ENCODE measurements around the gene CGREF1. TPM values are rescaled to one million over a fixed set of nuclear protein-coding genes. Genes with fewer than 3 reads are reported as not detected.
"Not testable (repeated sequence)": the region's sequence is repeated elsewhere in the genome, so short reads cannot be mapped to it uniquely, and the experiment has no call there.

The CGREF1 gene
- total RNA-seq, 2 donors from 2014 or later, result not detected

DNA sequence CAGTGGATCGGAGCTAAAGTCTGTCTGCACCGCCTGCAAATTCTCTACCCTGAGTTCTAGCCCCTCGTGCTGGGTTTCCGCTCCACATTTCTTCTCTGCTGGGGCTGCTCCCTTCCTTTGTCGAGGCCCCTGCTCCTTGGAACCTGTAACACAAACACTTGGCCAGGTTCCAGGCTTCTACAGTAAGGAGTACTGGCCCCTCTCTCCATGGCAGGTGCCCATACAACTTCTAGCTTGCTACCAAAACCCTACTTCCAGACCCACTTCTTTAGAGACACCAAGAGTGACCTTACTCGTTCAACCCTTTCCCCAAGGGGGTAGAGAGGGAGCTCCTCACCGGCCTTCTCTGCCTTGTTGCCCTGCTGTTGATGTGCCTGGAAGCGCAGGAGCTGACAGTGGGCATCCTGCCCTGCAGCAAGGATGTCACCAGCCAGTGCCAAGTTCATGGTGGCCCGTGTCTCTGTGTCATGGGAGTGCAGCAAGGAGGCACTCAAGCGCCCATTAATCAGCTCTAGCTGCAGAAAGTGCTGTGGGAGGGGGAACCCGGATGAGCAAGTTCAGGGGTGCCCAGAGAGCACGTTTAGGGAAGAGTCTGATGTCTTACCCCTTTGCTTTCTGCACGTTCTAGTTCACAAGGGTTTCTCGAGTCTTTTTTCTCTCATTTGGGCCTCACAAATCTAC is 14.4 kb upstream of the CGREF1 start:
- no peaks in the 10 kb centered on the region for H3K27me3 Mint-ChIP-seq
- DNase-seq (no peak), ATAC-seq (no peak)
- H3K27ac Mint-ChIP-seq, result peak overlapping the region; percentile 92
- H3K9me3 ChIP-seq (ENCODE audit: control insufficient read depth, low read length, poor library complexity, severe bottlenecking), result no peaks in the 10 kb centered on the region
- peak overlapping the region; percentile 96 for H3K4me3 Mint-ChIP-seq
- H3K4me1 Mint-ChIP-seq, result peaks cover 16% of the 10 kb centered on the region
- H3K36me3 Mint-ChIP-seq (ENCODE audit: low read depth), result peaks cover 2% of the 10 kb centered on the region

DNA sequence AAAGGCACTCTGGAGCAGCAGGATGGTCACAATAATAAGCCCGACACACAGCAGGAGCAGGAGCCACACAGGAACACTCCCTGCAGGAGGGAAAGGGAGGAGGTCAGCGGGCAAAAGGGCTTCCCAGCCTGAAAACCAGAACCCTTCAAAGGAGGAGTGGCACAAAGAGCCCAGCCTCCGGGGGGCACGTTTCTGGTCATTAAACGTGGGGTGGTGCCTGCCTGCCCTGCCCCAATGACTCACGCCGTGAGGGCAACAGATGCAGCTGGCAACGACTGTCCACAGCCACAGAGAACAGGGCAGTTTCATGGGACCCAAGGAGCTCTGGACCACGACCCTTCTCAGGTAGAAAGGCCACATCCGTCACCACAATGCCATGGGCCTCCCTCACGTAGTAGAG is 12.5 kb upstream of the CGREF1 start:
- H3K9me3 ChIP-seq (ENCODE audit: control insufficient read depth, low read length, poor library complexity, severe bottlenecking), result no peaks in the 10 kb centered on the region
- peaks cover 16% of the 10 kb centered on the region for H3K4me1 Mint-ChIP-seq
- H3K4me3 Mint-ChIP-seq, result no peak overlapping the region
- no peaks in the 10 kb centered on the region for H3K27me3 Mint-ChIP-seq
- no peak overlapping the region for H3K27ac Mint-ChIP-seq
- no peak for ATAC-seq
- H3K36me3 Mint-ChIP-seq (ENCODE audit: low read depth), result peaks cover 2% of the 10 kb centered on the region
- DNase-seq, result no peak

DNA sequence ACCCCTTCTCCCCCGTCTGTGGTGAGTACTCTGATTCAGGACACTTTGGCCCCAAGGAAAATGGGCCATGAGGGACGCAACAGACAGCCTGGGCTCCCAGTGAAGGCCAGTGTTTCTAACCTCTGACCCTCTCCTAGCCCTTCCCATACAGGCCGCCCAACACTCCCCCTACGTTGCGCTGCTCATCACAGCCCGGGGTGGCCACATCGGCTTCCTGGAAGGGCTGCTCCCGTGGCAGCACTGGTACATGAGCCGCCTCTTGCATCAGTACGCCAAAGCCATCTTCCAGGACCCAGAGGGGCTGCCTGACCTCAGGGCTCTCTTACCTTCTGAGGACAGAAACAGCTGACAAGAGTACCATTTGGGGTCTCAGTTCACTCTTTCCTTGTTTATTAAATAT is 11.5 kb upstream of the CGREF1 start:
- Mint-ChIP-seq H3K27me3 (no peaks in the 10 kb centered on the region), H3K27ac (peak overlapping the region; percentile 63), H3K4me3 (no peak overlapping the region), H3K36me3 (ENCODE audit: low read depth) (peaks cover 2% of the 10 kb centered on the region), H3K4me1 (peaks cover 16% of the 10 kb centered on the region)
- no peak for ATAC-seq
- H3K9me3 ChIP-seq (ENCODE audit: control insufficient read depth, low read length, poor library complexity, severe bottlenecking), result no peaks in the 10 kb centered on the region
- no peak for DNase-seq

GRCh38 chr2:27128668-27129571 is 10.0 kb upstream of the CGREF1 start:
- ATAC-seq, result no peak
- H3K27ac Mint-ChIP-seq, result no peak overlapping the region

DNA sequence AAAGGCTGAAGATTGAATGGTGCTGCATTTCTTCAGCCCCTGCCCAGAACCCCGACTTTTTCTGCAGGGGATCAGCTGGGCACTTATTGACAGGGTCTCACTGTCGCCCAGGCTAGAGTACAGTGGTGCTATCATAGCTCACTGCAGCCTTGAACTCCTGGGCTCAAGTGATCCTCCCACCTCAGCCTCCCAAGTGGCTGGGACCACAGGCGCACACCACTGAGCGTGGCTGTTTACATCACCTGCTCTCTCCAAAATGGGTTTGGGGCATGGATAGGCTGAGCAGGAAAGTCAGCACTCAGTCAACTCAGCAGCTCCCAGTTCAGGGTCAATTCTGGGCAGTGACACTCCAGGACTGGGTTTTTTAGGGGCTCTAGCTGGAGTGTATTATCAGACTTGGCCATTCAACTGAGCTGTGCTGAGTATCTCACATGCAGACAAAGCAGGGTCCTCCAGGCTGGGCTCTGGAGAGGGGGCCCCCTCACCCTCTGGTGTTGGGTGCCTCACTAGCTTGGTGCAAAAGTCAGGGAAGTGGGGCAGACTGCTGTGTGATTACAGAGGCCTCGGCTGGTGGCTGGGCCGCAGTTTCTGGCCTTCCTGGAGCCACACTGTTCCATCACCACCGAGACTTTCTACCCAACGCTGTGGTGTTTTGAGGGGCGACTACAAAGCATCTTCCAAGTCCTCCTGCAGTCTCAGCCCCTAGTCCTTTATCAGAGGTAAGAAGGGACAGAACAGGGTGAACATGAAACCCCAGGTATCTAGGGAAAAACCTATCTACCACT is 9.1 kb upstream of the CGREF1 start:
- Mint-ChIP-seq H3K27me3 (no peaks in the 10 kb centered on the region), H3K27ac (no peak overlapping the region), H3K4me3 (no peak overlapping the region), H3K4me1 (peaks cover 13% of the 10 kb centered on the region), H3K36me3 (ENCODE audit: low read depth) (no peaks in the 10 kb centered on the region)
- ATAC-seq (no peak), DNase-seq (no peak)
- no peaks in the 10 kb centered on the region for H3K9me3 ChIP-seq (ENCODE audit: control insufficient read depth, low read length, poor library complexity, severe bottlenecking)

More at GRCh38 chr2:27128668-27129571, 10.0 kb upstream of the CGREF1 start:
- H3K4me1 Mint-ChIP-seq, result peaks cover 16% of the 10 kb centered on the region
- no peak for DNase-seq
- H3K36me3 Mint-ChIP-seq (ENCODE audit: low read depth), result no peaks in the 10 kb centered on the region
- H3K27me3 Mint-ChIP-seq, result no peaks in the 10 kb centered on the region
- H3K9me3 ChIP-seq (ENCODE audit: control insufficient read depth, low read length, poor library complexity, severe bottlenecking), result no peaks in the 10 kb centered on the region
- H3K4me3 Mint-ChIP-seq, result no peak overlapping the region

- H3K9me3 ChIP-seq (ENCODE audit: control insufficient read depth, low read length, poor library complexity, severe bottlenecking), result no peaks in the 10 kb centered on the region
- ATAC-seq, result no peak
- Mint-ChIP-seq H3K4me1 (peaks cover 7% of the 10 kb centered on the region), H3K36me3 (ENCODE audit: low read depth) (no peaks in the 10 kb centered on the region), H3K4me3 (no peak overlapping the region), H3K27ac (no peak overlapping the region), H3K27me3 (peaks cover 6% of the 10 kb centered on the region)
- no peak for DNase-seq
Measured at GRCh38 chr2:27126252-27126710, 7.4 kb upstream of the CGREF1 start.

GRCh38 chr2:27125104-27125503 is 6.2 kb upstream of the CGREF1 start:
- DNase-seq (no peak), ATAC-seq (no peak)
- H3K4me3 Mint-ChIP-seq, result no peak overlapping the region
- H3K4me1 Mint-ChIP-seq, result peaks cover 7% of the 10 kb centered on the region
- no peaks in the 10 kb centered on the region for H3K9me3 ChIP-seq (ENCODE audit: control insufficient read depth, low read length, poor library complexity, severe bottlenecking)
- peaks cover 9% of the 10 kb centered on the region for H3K27me3 Mint-ChIP-seq
- no peak overlapping the region for H3K27ac Mint-ChIP-seq
- H3K36me3 Mint-ChIP-seq (ENCODE audit: low read depth), result no peaks in the 10 kb centered on the region

GRCh38 chr2:27123302-27124150 is 4.6 kb upstream of the CGREF1 start, which contains the start of gene ABHD1:
Gene ABHD1 (plus strand): TSS chr2:27123815. CDS start chr2:27123949, 134 bp downstream.
- Mint-ChIP-seq H3K27ac (peak within 1 kb of the TSS; percentile 86), H3K4me1 (peaks cover 12% of the 10 kb centered on the region), H3K27me3 (peaks cover 13% of the 10 kb centered on the region), H3K4me3 (peak within 1 kb of the TSS; percentile 91), H3K36me3 (ENCODE audit: low read depth) (no peaks in the 10 kb centered on the region)
- no peaks in the 10 kb centered on the region for H3K9me3 ChIP-seq (ENCODE audit: control insufficient read depth, low read length, poor library complexity, severe bottlenecking)
- ATAC-seq, result peak; percentile 85
- peak; percentile 34 to 75 (median 72) for DNase-seq

GRCh38 chr2:27122791-27123190 is 3.9 kb upstream of the CGREF1 start:
- Mint-ChIP-seq H3K36me3 (ENCODE audit: low read depth) (no peaks in the 10 kb centered on the region), H3K27me3 (peaks cover 20% of the 10 kb centered on the region), H3K4me1 (peaks cover 12% of the 10 kb centered on the region), H3K4me3 (peak overlapping the region; percentile 91), H3K27ac (peak overlapping the region; percentile 86)
- no peak for ATAC-seq
- DNase-seq, result no peak
- no peaks in the 10 kb centered on the region for H3K9me3 ChIP-seq (ENCODE audit: control insufficient read depth, low read length, poor library complexity, severe bottlenecking)

GRCh38 chr2:27121906-27122305 is 3.0 kb upstream of the CGREF1 start:
- Mint-ChIP-seq H3K27me3 (peaks cover 25% of the 10 kb centered on the region), H3K36me3 (ENCODE audit: low read depth) (no peaks in the 10 kb centered on the region), H3K27ac (no peak overlapping the region), H3K4me1 (peaks cover 12% of the 10 kb centered on the region), H3K4me3 (no peak overlapping the region)
- H3K9me3 ChIP-seq (ENCODE audit: control insufficient read depth, low read length, poor library complexity, severe bottlenecking), result no peaks in the 10 kb centered on the region
- ATAC-seq (no peak), DNase-seq (no peak)

DNA sequence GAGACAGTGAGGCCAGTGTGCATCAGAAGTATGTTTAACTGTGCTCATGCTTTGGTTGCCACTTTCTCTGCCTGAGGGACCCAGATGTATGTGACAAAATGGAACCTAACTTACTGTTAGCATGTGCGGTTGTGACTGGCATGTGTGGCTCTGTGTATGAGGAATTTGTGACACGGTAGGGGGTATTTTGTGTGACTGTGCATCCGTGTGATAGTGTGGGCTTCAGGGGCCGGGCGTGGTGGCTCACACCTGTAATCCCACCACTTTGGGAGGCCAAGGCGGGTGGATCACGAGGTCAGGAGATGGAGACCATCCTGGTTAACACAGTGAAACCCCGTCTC is 372 bp upstream of the CGREF1 start:
- H3K27me3 Mint-ChIP-seq, result peaks cover 34% of the 10 kb centered on the region
- not testable (repeated sequence) for H3K27ac Mint-ChIP-seq; H3K36me3 Mint-ChIP-seq (ENCODE audit: low read depth); DNase-seq; ATAC-seq; H3K9me3 ChIP-seq (ENCODE audit: control insufficient read depth, low read length, poor library complexity, severe bottlenecking)
- H3K4me3 Mint-ChIP-seq, result peak overlapping the region; percentile 84
- peaks cover 12% of the 10 kb centered on the region for H3K4me1 Mint-ChIP-seq

DNA sequence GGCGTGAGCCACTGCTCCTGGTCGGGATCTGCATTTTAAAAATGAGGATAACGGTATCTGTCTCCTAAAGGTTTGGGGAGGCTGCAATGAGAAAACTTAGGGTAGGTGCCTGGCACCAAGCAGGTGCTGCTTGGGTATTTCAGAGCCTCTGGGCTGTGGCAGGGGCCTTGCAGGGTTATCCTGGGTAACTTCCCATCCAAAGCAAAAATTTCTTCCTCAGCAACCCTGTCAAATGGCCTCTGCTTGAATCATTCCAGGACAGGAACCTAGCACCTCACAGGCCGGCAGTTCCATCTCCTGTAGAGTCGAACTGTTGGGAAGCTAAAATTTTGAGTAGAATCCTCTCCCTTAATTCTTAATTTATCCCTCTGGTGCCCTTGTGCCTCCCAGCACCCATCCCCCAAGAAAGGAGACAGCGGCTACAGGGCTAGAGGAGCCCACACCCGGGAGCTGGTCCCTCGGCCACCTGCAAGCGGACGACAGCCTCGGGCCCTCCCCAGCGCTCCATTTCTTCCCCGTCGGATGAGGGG is 868 bp downstream of the CGREF1 start:
- Mint-ChIP-seq H3K27me3 (peaks cover 38% of the 10 kb centered on the region), H3K4me1 (peaks cover 6% of the 10 kb centered on the region), H3K4me3 (peak overlapping the region; percentile 28), H3K27ac (no peak overlapping the region), H3K36me3 (ENCODE audit: low read depth) (no peaks in the 10 kb centered on the region)
- DNase-seq, result no peak
- ATAC-seq, result no peak
- H3K9me3 ChIP-seq (ENCODE audit: control insufficient read depth, low read length, poor library complexity, severe bottlenecking), result no peaks in the 10 kb centered on the region

Measured in T-helper 17 cell (primary cell).